Cardiac septum (tissue), 1 donor: ENCODE measurements around the gene EEF1A2. TPM values are rescaled to one million over a fixed set of nuclear protein-coding genes. Genes with fewer than 3 reads are reported as not detected.

Experiments
- DNase-seq: peaks from one replicate; pipeline ENCODE4 v3.0.0-alpha.2; 2020; ENCODE audit warnings: low spot score
- intact Hi-C: fragments of 100-400 bp; cut with DNase I; formaldehyde crosslinking; loops from one replicate; pipeline ENCODE4 v1.14.0; 2022
- total RNA-seq: library from RNA; stranded (reverse); fragmentation: NEBNext Ultra II Directional; extraction: Animal tissue kit (Norgen Biotek cat#: 25700); gene quantifications from one replicate; pipeline ENCODE4 v1.2.1, GENCODE V29; 2021
- donor health status: DM: no; HTN: no; CAD: no.

EEF1A2 gene
- total RNA-seq, 1 donor from 2014 or later, result 1,211 TPM

DNA sequence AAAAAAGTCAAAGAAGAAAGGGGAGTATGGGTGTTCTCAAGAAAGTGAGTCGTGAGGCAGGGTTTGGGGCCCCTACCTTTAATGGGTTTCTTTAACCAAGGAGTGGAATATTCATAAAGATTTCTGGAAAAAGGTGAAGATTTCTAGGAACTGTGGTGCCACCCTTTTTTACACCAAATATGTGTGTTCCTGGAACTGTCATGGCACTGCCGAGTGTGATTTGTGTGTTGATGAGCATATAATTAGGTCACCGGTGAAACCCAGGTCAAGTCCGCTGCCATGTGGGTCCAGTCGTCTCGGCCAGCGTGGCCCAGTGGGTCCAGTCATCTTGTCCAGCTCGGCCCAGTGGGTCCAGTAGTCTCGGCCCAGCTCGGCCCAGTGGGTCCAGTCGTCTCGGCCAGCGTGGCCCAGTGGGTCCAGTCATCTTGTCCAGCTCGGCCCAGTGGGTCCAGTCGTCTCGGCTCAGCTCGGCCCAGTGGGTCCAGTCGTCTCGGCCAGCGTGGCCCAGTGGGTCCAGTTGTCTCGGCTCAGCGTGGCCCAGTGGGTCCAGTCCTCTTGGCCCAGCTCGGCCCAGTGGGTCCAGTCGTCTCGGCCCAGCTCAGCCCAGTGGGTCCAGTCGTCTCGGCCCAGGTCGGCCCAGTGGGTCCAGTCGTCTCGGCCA lies 8.3 kb upstream of the EEF1A2 start:
- no peak for DNase-seq
- intact Hi-C loops, result no loop called here

DNA sequence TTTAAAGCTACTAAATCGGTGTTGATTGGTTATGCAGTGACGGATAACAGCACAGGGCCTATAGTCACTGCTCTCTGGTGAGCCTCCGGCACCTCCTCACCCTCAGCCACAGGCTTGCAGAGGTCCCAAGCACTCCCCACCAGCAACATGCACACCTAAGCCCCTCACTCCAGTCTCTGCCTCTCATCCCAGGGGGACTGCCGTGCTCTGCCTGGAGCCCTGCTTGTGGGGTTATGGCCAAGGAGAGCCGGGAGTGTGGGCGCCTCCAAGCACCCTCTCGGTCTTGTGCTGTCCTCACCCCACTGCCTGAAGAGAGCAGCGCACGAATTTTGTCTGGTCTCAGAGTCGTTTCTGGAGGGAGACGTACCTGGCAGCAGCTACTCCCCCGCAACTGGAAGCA lies 6.8 kb upstream of the EEF1A2 start:
- intact Hi-C loops, result no loop called here
- no peak for DNase-seq

DNA sequence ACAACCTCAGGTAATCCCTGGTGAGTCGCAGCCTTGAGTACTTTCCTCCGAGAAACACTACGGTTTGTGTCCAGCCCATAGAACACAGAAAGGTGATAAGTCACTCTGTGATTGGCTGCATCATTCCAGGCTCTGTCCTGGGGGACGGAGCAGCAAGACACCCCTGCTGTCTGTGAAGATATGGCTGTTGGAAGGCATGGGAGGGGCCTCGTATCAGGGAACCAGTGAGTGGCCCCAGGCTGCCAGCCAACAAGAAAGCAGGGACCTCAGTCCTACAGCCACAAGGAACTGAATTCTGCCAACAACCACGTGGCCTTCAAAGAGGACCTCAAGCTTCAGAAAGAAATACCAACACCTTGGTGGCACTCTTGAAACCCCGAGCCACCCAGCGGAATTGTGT lies 6.4 kb upstream of the EEF1A2 start:
- no peak for DNase-seq
- intact Hi-C loops, result no loop called here

- DNase-seq, result no peak
- intact Hi-C loops, result no loop called here
These were observed 5.8 kb upstream of the EEF1A2 start for GRCh38 chr20:63504642-63505041.

- intact Hi-C loops, result no loop called here
- no peak for DNase-seq
These were observed 4.6 kb upstream of the EEF1A2 start for GRCh38 chr20:63503524-63503923.

DNA sequence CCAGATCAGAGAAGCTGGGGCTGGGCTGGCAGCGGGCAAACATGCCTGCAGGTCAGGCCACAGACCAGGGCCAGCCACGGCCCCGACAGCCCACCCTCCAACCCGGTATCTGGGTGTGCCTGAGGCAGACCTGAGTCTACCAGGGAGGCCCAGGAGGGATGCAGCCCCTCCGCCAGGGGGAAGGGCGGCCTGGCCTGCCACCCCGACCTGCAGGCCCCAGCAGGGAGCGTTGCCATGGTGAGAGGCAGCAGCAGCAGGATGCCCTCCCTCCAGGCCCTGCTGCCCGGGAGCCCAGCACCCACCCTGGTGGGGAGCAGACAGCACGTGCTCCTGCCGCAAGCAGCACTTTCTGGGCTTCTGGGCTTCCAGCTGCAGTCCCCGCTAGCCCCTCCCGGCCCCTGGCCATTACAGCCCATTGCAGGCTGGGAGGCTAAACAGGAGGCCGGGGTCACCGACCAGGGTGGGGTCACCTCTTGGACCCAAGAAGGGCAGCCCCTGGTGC lies 3.8 kb upstream of the EEF1A2 start:
- DNase-seq, result no peak
- intact Hi-C loops, result no loop called here

DNA sequence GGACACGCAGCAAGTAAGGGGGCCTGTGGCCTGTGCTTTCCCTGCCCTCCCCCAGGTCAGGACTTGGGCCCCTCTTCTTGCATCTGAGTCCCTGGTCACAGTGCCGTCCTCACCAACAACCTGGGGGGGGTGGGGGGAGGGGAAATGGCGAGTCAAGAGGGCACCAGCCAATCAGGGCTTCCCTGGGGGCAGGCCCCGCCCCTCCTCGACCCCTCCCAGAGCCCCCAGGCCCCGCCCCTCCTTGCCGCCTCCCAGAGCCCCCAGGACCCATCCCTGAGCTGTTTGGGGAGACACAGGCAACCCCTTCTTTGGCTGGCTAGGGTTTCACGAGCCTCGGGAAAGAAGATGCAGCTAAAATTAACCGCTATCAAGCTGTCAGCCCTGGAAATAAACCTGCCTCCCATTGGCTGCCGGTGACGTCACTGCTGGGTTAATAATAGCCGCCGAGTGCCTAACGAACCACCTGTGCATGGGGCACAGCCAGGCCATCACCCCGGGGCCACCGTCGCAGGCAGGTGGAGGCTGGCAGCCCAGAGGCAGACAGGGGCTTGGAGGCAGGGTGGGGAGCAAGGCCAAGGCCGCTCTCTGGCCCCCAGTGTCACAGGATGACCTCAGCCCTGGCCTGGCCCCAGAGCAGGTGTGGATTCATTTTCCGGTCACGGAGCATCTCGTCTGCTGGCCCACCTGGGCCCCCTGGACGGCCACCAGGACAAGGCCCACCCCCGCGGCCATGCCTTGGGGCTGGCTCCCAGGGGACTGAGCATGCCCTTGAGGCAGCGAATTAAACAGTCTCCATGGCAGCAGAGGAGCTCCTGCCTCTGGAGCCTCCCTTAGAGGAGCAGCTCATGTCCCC lies 3.2 kb upstream of the EEF1A2 start:
- DNase-seq, result peak; percentile 92
- intact Hi-C loops, result no loop called here

DNA sequence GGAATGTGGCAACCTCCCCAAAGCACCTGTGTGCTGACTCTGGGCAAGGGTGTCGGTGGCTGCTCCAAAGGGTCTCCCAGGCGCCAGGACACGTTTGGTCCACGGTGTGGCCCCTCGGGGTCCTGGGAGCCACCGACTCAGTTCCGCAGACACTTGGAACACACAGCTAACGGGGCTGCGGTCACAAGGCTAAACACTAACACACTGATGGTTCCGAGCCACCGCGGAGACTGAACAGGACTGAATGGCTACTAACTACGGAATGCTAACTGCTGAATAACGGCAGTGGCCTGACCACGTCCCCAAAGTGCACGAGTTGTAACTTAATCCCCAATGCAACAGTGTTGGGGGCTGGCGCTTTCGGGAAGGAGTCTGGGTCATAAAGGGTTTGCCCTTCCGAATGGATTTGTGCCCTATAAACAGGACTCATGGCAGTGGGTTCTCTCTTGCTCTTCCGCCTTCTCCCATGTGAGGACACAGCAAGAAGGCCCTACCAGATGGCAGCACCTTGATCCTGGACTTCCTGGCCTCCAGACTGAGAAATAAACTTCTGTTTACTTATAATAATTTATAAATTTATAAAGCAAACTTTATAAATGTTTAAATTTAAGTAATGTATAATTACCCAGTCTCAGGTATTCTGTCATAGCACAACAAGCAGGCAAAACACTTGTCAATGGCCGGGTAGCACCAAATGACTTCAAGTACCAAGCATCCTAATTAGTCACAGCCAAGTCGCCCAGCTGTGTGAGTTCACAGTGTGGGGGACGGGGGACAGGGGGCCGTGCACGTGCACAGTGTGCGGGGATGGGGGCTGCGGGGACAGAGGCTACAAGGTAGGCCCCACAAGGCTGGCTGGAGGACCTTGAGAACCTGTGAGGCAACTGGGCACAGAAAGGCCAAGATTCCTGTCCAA lies 2.3 kb upstream of the EEF1A2 start:
- intact Hi-C loops, result no loop called here
- DNase-seq, result no peak

- intact Hi-C loops, result no loop called here
- no peak for DNase-seq
These were observed 1.4 kb upstream of the EEF1A2 start for GRCh38 chr20:63500151-63500901.

DNA sequence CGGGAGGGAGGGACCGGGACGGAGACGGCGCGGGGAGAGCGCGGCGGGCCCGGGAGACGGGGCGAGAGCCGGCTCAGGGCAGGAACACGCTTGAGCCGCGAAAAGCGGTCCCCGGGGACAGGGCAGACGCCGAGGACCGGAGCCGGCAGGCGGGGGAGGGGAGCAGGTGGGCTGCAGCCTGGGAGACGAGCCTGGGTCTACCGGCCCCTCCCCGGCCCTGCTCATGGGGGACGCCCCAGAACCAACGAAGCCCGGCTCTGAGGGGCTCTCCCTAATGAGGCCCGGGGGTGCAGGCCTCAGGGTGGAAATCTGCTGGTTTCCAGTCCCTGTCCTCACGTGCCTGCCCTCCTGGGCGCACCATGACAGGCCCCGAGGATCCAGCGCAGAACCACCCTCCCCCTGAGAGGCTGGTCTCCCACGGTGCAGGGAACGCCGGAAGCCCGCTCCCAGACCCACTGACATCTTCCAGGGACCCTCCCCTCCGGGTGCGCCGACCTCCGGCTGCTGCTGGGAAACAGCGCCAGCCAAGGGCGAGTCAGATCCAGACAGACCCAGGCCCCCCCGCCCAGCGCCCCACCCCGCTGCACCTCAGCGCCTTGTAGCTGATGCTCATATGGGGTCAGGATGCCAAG lies 571 bp upstream of the EEF1A2 start:
- no peak for DNase-seq
- intact Hi-C loops, result no loop called here

- DNase-seq, result no peak
- intact Hi-C loops, result no loop called here
These were observed 642 bp downstream of the EEF1A2 start for GRCh38 chr20:63497946-63498935.

- intact Hi-C loops, result no loop called here
- DNase-seq, result no peak
These were observed 1.5 kb downstream of the EEF1A2 start for GRCh38 chr20:63497138-63497945.

DNA sequence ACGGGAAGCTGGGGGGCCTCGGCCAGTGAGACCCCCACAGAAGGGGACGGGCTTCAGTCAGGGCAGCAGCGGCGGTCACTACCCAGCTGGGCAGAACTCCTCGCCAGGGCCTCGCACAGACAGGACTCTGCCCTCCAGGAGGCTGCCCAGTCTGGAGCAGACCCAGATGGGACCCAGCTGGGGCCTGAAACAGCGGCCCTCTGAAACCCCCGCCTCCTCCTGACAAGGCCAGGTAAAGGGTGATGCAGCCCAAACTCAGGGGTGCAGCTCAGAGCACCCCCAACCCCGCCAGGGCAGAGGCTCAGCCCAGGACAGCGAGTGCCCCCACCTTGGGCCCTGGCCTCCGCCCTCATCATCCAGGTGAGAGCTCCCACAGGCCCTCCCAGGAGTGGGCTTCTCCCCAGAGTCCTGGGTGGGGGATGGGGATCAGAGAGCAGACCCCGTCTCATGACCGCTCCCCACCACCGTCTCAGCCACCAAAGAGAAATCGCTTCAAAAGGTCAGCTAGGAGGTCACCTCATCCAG lies 2.2 kb downstream of the EEF1A2 start:
- intact Hi-C loops, result loop anchor here (1.0 kb wide), 1 partner anchor 24 kb away; the partner anchor contains the start of gene PPDPF
- no peak for DNase-seq

GRCh38 chr20:63495741-63496595 lies 2.9 kb downstream of the EEF1A2 start:
- peak; percentile 89 for DNase-seq
- intact Hi-C loops, result loop anchor here (1.0 kb wide), 1 partner anchor 24 kb away; the partner anchor contains the start of gene PPDPF

GRCh38 chr20:63495167-63495720 lies 3.6 kb downstream of the EEF1A2 start:
- no peak for DNase-seq
- intact Hi-C loops, result no loop called here
